Activated CD4-positive, alpha-beta T cell treated with anti-CD3 and anti-CD28 coated beads for 36 hours (primary cell): Measurements from ENCODE around the gene PIH1D2. TPM values are rescaled to one million over a fixed set of nuclear protein-coding genes. Genes with fewer than 3 reads are reported as not detected.
"Not testable (repeated sequence)": the region's sequence is repeated elsewhere in the genome, so short reads cannot be mapped to it uniquely, and the experiment has no call there.

Experiments used
- ATAC-seq: fragments of 200-7000 bp; cut with Tn5 transposase; one replicate; pipeline ENCODE4 v1.10.0; 2021; ENCODE audit warnings: mild to moderate bottlenecking, moderate library complexity
- CTCF ChIA-PET: fragments of 350-600 bp; sonication (Branson Sonifier 250); formaldehyde crosslinking; loops from one replicate; lab custom pipeline; 2021; ENCODE audit warnings: antibody characterized with exemption; lab: Charles Lee
- POLR2A ChIA-PET: fragments of 350-600 bp; sonication (Branson Sonifier 250); formaldehyde crosslinking; loops from one replicate; lab custom pipeline; 2021; ENCODE audit warnings: antibody characterized with exemption, inconsistent platforms; lab: Charles Lee
- DNase-seq: peaks from one replicate; pipeline ENCODE4 v3.0.0-alpha.2; 2020
- H3K27ac Mint-ChIP-seq: one replicate; pipeline ENCODE4 v1.8.0; 2021; ENCODE audit warnings: mixed read lengths
- H3K27me3 Mint-ChIP-seq: one replicate; pipeline ENCODE4 v1.8.0; 2021; ENCODE audit warnings: mixed read lengths
- H3K36me3 Mint-ChIP-seq: one replicate; pipeline ENCODE4 v1.8.0; 2021; ENCODE audit warnings: low read depth, mixed read lengths
- H3K4me1 Mint-ChIP-seq: one replicate; pipeline ENCODE4 v1.8.0; 2021; ENCODE audit warnings: mixed read lengths
- H3K4me3 Mint-ChIP-seq: one replicate; pipeline ENCODE4 v1.8.0; 2021; ENCODE audit warnings: mild to moderate bottlenecking, moderate library complexity, mixed read lengths
- H3K9me3 Mint-ChIP-seq: one replicate; pipeline ENCODE4 v1.8.0; 2021; ENCODE audit warnings: low read depth, mixed read lengths
- intact Hi-C, 2 experiments: fragments of 100-400 bp; cut with DNase I in 1 of 2; cut with micrococcal nuclease in 1 of 2; formaldehyde crosslinking; loops; one replicate each; pipeline versions ENCODE4 v1.14.2 to v1.15.1; 2022 to 2024; cut with DNase I, micrococcal nuclease
- total RNA-seq, 2 experiments: library from RNA; stranded (reverse); gene quantifications; one replicate each; pipeline ENCODE4 v1.2.3, GENCODE V29; 2021

PIH1D2 gene
- total RNA-seq, 2 experiments from 2014 or later: 0.57 to 0.61 TPM

- peaks cover 26% of the 10 kb centered on the region for H3K36me3 Mint-ChIP-seq
- CTCF ChIA-PET: not testable (repeated sequence)
These were observed 46.9 kb downstream of the PIH1D2 start for GRCh38 chr11:112026784-112027410.

GRCh38 chr11:112025707-112026106 lies 48.1 kb downstream of the PIH1D2 start:
- peak overlapping the region; percentile 96 for H3K4me3 Mint-ChIP-seq
- peak overlapping the region; percentile 100 for H3K27ac Mint-ChIP-seq
- no peaks in the 10 kb centered on the region for H3K9me3 Mint-ChIP-seq
- ATAC-seq (peak; percentile 1), DNase-seq (no peak)
- H3K27me3 Mint-ChIP-seq: no peaks in the 10 kb centered on the region
- intact Hi-C loops: loop anchor here (1.0 to 5.0 kb wide), 12 partner anchors 47 to 155 kb away; partner anchors contain the start of genes ALG9 (in 2 of the 2), CFAP68 (in 2 of the 2), FDXACB1 (in 2 of the 2) and NKAPD1 (in 2 of the 2)
- ChIA-PET CTCF (interaction anchor here (0.6 to 0.7 kb wide), 3 partner anchors 19 to 147 kb away, joined by 3 to 5 read pairs (median 3); partner anchors contain the start of gene FDXACB1), POLR2A (interaction anchor here (0.6 kb wide), 1 partner anchor 155 kb away, joined by 3 read pairs; no protein-coding TSS in a partner anchor)
- peaks cover 19% of the 10 kb centered on the region for H3K4me1 Mint-ChIP-seq
- H3K36me3 Mint-ChIP-seq: peaks cover 26% of the 10 kb centered on the region

More at GRCh38 chr11:112026784-112027410, 46.9 kb downstream of the PIH1D2 start:
- peaks cover 19% of the 10 kb centered on the region for H3K4me1 Mint-ChIP-seq
- DNase-seq, H3K27ac Mint-ChIP-seq, ATAC-seq, H3K4me3 Mint-ChIP-seq, H3K9me3 Mint-ChIP-seq, POLR2A ChIA-PET, H3K27me3 Mint-ChIP-seq: not testable (repeated sequence)
- intact Hi-C loops: loop anchor here in 1 of 2 experiments (5.0 kb wide), 1 partner anchor 45 kb away; the partner anchor contains the start of genes NKAPD1 and PIH1D2

- Mint-ChIP-seq H3K4me3 (peak within 1 kb of the TSS; percentile 96), H3K27ac (peak within 1 kb of the TSS; percentile 100)
These were observed 48.8 kb downstream of the PIH1D2 start, which contains the start of gene DLAT for GRCh38 chr11:112024773-112025678. TSS of gene DLAT (plus strand) at chr11:112025408. CDS start at chr11:112025473, 65 bp downstream.

GRCh38 chr11:112024178-112024772 lies 49.5 kb downstream of the PIH1D2 start:
- Mint-ChIP-seq H3K27ac (peak overlapping the region; percentile 100), H3K4me1 (peaks cover 19% of the 10 kb centered on the region), H3K9me3 (no peaks in the 10 kb centered on the region), H3K36me3 (peaks cover 20% of the 10 kb centered on the region), H3K27me3 (no peaks in the 10 kb centered on the region), H3K4me3 (peak overlapping the region; percentile 96)
- DNase-seq (no peak), ATAC-seq (peak; percentile 19)
- ChIA-PET CTCF (interaction anchor here (1.4 kb wide), 1 partner anchor 88 kb away, joined by 4 read pairs; no protein-coding TSS in a partner anchor), POLR2A (interaction anchor here (0.7 kb wide), 1 partner anchor 116 kb away, joined by 11 read pairs; no protein-coding TSS in a partner anchor)
- intact Hi-C loops: loop anchor here (2.0 to 5.0 kb wide), 6 partner anchors 63 to 203 kb away; partner anchors contain the start of genes ALG9 (in 1 of the 2), CFAP68 (in 1 of the 2), DIXDC1 (in 1 of the 2) and FDXACB1 (in 1 of the 2)

More at GRCh38 chr11:112024773-112025678, 48.8 kb downstream of the PIH1D2 start, which contains the start of gene DLAT:
- no peaks in the 10 kb centered on the region for H3K9me3 Mint-ChIP-seq
- no peaks in the 10 kb centered on the region for H3K27me3 Mint-ChIP-seq
- POLR2A ChIA-PET: no interaction called here
- intact Hi-C loops: loop anchor here (1.0 to 5.0 kb wide), 13 partner anchors 47 to 202 kb away; partner anchors contain the start of genes ALG9 (in 2 of the 2), CFAP68 (in 2 of the 2), FDXACB1 (in 2 of the 2) and NKAPD1 (in 2 of the 2)
- peaks cover 22% of the 10 kb centered on the region for H3K36me3 Mint-ChIP-seq
- CTCF ChIA-PET: interaction anchor here (0.7 kb wide), 1 partner anchor 87 kb away, joined by 3 read pairs; no protein-coding TSS in a partner anchor
- DNase-seq: peak; percentile 93
- H3K4me1 Mint-ChIP-seq: peaks cover 19% of the 10 kb centered on the region
- ATAC-seq: peak; percentile 90

- ChIA-PET POLR2A (no interaction called here), CTCF (interaction anchor here (1.0 to 1.4 kb wide), 2 partner anchors 87 to 97 kb away, joined by 4 to 6 read pairs; no protein-coding TSS in a partner anchor)
- DNase-seq (no peak), ATAC-seq (no peak)
- Mint-ChIP-seq H3K4me3 (peak overlapping the region; percentile 28), H3K9me3 (no peaks in the 10 kb centered on the region), H3K27me3 (no peaks in the 10 kb centered on the region), H3K36me3 (peaks cover 10% of the 10 kb centered on the region), H3K27ac (peak overlapping the region; percentile 3), H3K4me1 (peaks cover 19% of the 10 kb centered on the region)
- intact Hi-C loops: loop anchor here in 1 of 2 experiments (5.0 kb wide), 1 partner anchor 204 kb away; the partner anchor contains the start of gene PTS
These were observed 50.7 kb downstream of the PIH1D2 start for GRCh38 chr11:112023104-112023503.

- intact Hi-C loops: no loop called here
- CTCF ChIA-PET: interaction anchor here (1.2 to 1.5 kb wide), 2 partner anchors 75 to 92 kb away, joined by 3 to 4 read pairs; no protein-coding TSS in a partner anchor
These were observed 54.8 kb downstream of the PIH1D2 start for GRCh38 chr11:112019066-112019465.

More at GRCh38 chr11:112019066-112019465, 54.8 kb downstream of the PIH1D2 start:
- no peak for ATAC-seq
- Mint-ChIP-seq H3K9me3 (no peaks in the 10 kb centered on the region), H3K4me3 (no peak overlapping the region), H3K27me3 (no peaks in the 10 kb centered on the region), H3K27ac (no peak overlapping the region), H3K4me1 (peaks cover 10% of the 10 kb centered on the region), H3K36me3 (peaks cover 5% of the 10 kb centered on the region)
- POLR2A ChIA-PET: no interaction called here
- no peak for DNase-seq

Other genes starting within 250 kb of the PIH1D2 start
- gene ALG9, start 202.4 kb downstream of the PIH1D2 start, total RNA-seq: 10 to 100 TPM; 30.4 to 41.2 TPM
- gene FDXACB1, start 194.9 kb downstream of the PIH1D2 start, total RNA-seq: 1 to 10 TPM; 5.9 to 6.0 TPM
- gene CFAP68, start 194.5 kb downstream of the PIH1D2 start, total RNA-seq: 10 to 100 TPM; 32.1 to 49.7 TPM
- gene CRYAB, start 162.2 kb downstream of the PIH1D2 start, total RNA-seq: not detected
- not detected for gene HSPB2, start 161.3 kb downstream of the PIH1D2 start, total RNA-seq
- not detected for gene C11orf52, start 155.1 kb downstream of the PIH1D2 start, total RNA-seq
- gene DIXDC1, start 136.7 kb downstream of the PIH1D2 start, total RNA-seq: 10 to 100 TPM in 1 of 2 experiments, 1 to 10 TPM in 1; 10.0 to 14.0 TPM
- 10 to 100 TPM; 47.8 to 49.1 TPM for gene DLAT, start 48.6 kb downstream of the PIH1D2 start, total RNA-seq
- 10 to 100 TPM; 23.7 to 45.3 TPM for gene NKAPD1, start 282 bp upstream of the PIH1D2 start, total RNA-seq
- gene TIMM8B, start 12.7 kb upstream of the PIH1D2 start, total RNA-seq: 10 to 100 TPM; 50.5 to 52.6 TPM
- gene SDHD, start 12.9 kb upstream of the PIH1D2 start, total RNA-seq: 10 to 100 TPM; 79.8 to 84.9 TPM
- gene IL18, start 90.1 kb upstream of the PIH1D2 start, total RNA-seq: not detected
- under 1 TPM; 0.32 to 0.34 TPM for gene TEX12, start 93.4 kb upstream of the PIH1D2 start, total RNA-seq
- under 1 TPM; 0.63 to 0.75 TPM for gene BCO2, start 101.5 kb upstream of the PIH1D2 start, total RNA-seq
- 10 to 100 TPM; 17.4 to 23.8 TPM for gene PTS, start 152.4 kb upstream of the PIH1D2 start, total RNA-seq
- not detected for gene PLET1, start 186.8 kb upstream of the PIH1D2 start, total RNA-seq